GM12865 (cell line): ENCODE measurements around the gene MAD1L1.

ENCODE experiments used
- DNase-seq: peaks from one replicate; pipeline ENCODE4 v3.0.0; 2010; ENCODE audit warnings: low read depth
- H3K4me3 ChIP-seq: 2 replicates; pipeline ENCODE4 v1.5.1; 2011; ENCODE audit warnings: mild to moderate bottlenecking, low read depth, low read length, control low read depth
- CTCF ChIP-seq: IDR thresholded peaks from 2 replicates; pipeline ENCODE4 v1.5.1; 2011; ENCODE audit warnings: low read length, control low read depth, low read depth, inconsistent platforms; ENCODE audit not compliant: insufficient read depth; ENCODE audit errors: missing control alignments

The MAD1L1 gene

GRCh38 chr7:2051707-2052656 is 180.8 kb downstream of the MAD1L1 start:
- no peak for TF ChIP-seq CTCF
- no peak overlapping the region for H3K4me3 ChIP-seq
- DNase-seq = no peak

- no peak overlapping the region for H3K4me3 ChIP-seq
- no peak for TF ChIP-seq CTCF
- no peak for DNase-seq
Measured at GRCh38 chr7:2050511-2050866, 182.3 kb downstream of the MAD1L1 start.

GRCh38 chr7:2049782-2050510 is 182.8 kb downstream of the MAD1L1 start:
- H3K4me3 ChIP-seq = no peak overlapping the region
- TF ChIP-seq CTCF = no peak

GRCh38 chr7:2049111-2049781 is 183.5 kb downstream of the MAD1L1 start:
- no peak for DNase-seq
- TF ChIP-seq CTCF = no peak
- H3K4me3 ChIP-seq = no peak overlapping the region

More at GRCh38 chr7:2049782-2050510, 182.8 kb downstream of the MAD1L1 start:
- no peak for DNase-seq

- no peak overlapping the region for H3K4me3 ChIP-seq
- DNase-seq = no peak
- TF ChIP-seq CTCF = no peak
Measured at GRCh38 chr7:2048531-2048930, 184.2 kb downstream of the MAD1L1 start.

GRCh38 chr7:2048006-2048405 is 184.7 kb downstream of the MAD1L1 start:
- no peak overlapping the region for H3K4me3 ChIP-seq
- no peak for DNase-seq
- no peak for TF ChIP-seq CTCF
